HG02588 (cell line): ENCODE measurements around the gene BICC1.
"Not testable (repeated sequence)": the region's sequence is repeated elsewhere in the genome, so short reads cannot be mapped to it uniquely, and the experiment has no call there.

Experiments used
- ATAC-seq: cut with Tn5 transposase; IDR thresholded peaks from one replicate; pipeline ENCODE4 v1.9.1; 2021; ENCODE audit warnings: mild to moderate bottlenecking, moderate library complexity; ENCODE audit not compliant: unreplicated experiment

BICC1 gene

GRCh38 chr10:58593008-58593407, 80.3 kb downstream of the BICC1 start:
- no peak for ATAC-seq

- ATAC-seq, result not testable (repeated sequence)
Observed at GRCh38 chr10:58597211-58597610, 84.5 kb downstream of the BICC1 start.

- no peak for ATAC-seq
Observed at GRCh38 chr10:58599927-58600553, 87.4 kb downstream of the BICC1 start.

GRCh38 chr10:58608351-58608750, 95.7 kb downstream of the BICC1 start:
- no peak for ATAC-seq

- ATAC-seq, result no peak
Observed at GRCh38 chr10:58608826-58609531, 96.3 kb downstream of the BICC1 start.

- no peak for ATAC-seq
Observed at GRCh38 chr10:58609532-58610150, 97.0 kb downstream of the BICC1 start.

GRCh38 chr10:58615237-58615935, 102.7 kb downstream of the BICC1 start:
- ATAC-seq, result no peak

GRCh38 chr10:58618158-58618676, 105.5 kb downstream of the BICC1 start:
- no peak for ATAC-seq

- no peak for ATAC-seq
Observed at GRCh38 chr10:58621379-58622077, 108.9 kb downstream of the BICC1 start.

- ATAC-seq, result no peak
Observed at GRCh38 chr10:58622246-58622645, 109.6 kb downstream of the BICC1 start.

GRCh38 chr10:58625070-58625469, 112.4 kb downstream of the BICC1 start:
- no peak for ATAC-seq

GRCh38 chr10:58627392-58627791, 114.7 kb downstream of the BICC1 start:
- ATAC-seq, result no peak

- ATAC-seq, result no peak
Observed at GRCh38 chr10:58631715-58632114, 119.0 kb downstream of the BICC1 start.

GRCh38 chr10:58632216-58632615, 119.5 kb downstream of the BICC1 start:
- no peak for ATAC-seq

- ATAC-seq, result no peak
Observed at GRCh38 chr10:58637352-58637751, 124.7 kb downstream of the BICC1 start.

- no peak for ATAC-seq
Observed at GRCh38 chr10:58638388-58638787, 125.7 kb downstream of the BICC1 start.

- ATAC-seq, result no peak
Observed at GRCh38 chr10:58641095-58641531, 128.4 kb downstream of the BICC1 start.

GRCh38 chr10:58641708-58642107, 129.0 kb downstream of the BICC1 start:
- no peak for ATAC-seq

GRCh38 chr10:58642283-58642682, 129.6 kb downstream of the BICC1 start:
- no peak for ATAC-seq

- ATAC-seq, result no peak
Observed at GRCh38 chr10:58642916-58643428, 130.3 kb downstream of the BICC1 start.
